H1 (cell line): Measurements from ENCODE around the gene ADAD2. TPM values are rescaled to one million over a fixed set of nuclear protein-coding genes. Genes with fewer than 3 reads are reported as not detected.

Source experiments
- ATF2 ChIP-seq: IDR thresholded peaks from 2 replicates; pipeline ENCODE4 v1.6.1; 2012; ENCODE audit warnings: low read length, inconsistent platforms
- CHD7 ChIP-seq: fragments of 300-600 bp; sonication (generic); IDR thresholded peaks from 2 replicates; pipeline ENCODE4 v1.7.1; 2012; ENCODE audit warnings: low read length, moderate library complexity, mild to moderate bottlenecking, inconsistent platforms; ENCODE audit not compliant: insufficient replicate concordance
- JUN ChIP-seq: IDR thresholded peaks from 2 replicates; pipeline ENCODE4 v1.6.1; 2011; ENCODE audit warnings: low read depth, mild to moderate bottlenecking, improper control_type of control experiment, low read length
- MAX ChIP-seq: IDR thresholded peaks from 2 replicates; pipeline ENCODE4 v1.6.1; 2012; ENCODE audit warnings: inconsistent platforms
- NRF1 ChIP-seq: IDR thresholded peaks from 2 replicates; pipeline ENCODE4 v1.6.1; 2011; ENCODE audit warnings: mild to moderate bottlenecking, low read depth, low read length, improper control_type of control experiment
- PHF8 ChIP-seq: fragments of 200-600 bp; sonication (generic); conservative IDR thresholded peaks from 2 replicates; pipeline ENCODE4 v1.7.1; 2012; ENCODE audit warnings: low read depth, mild to moderate bottlenecking, inconsistent platforms, low read length, moderate library complexity
- RAD21 ChIP-seq, 2 experiments: IDR thresholded peaks in 1 of 2; conservative IDR thresholded peaks in 1 of 2; 2 replicates each; pipeline ENCODE4 v1.6.1; 2011; ENCODE audit warnings: low read depth in 2 of 2, low read length in 2 of 2, improper control_type of control experiment in 1 of 2, inconsistent platforms in 1 of 2, mild to moderate bottlenecking in 1 of 2, moderate library complexity in 1 of 2
- SP2 ChIP-seq: IDR thresholded peaks from 2 replicates; pipeline ENCODE4 v1.6.1; 2012; ENCODE audit warnings: mild to moderate bottlenecking, low read length, inconsistent platforms
- polyA plus RNA-seq, 7 experiments: library from polyadenylated mRNA; depleted of rRNA in 3 of 7; stranded (reverse) in 5 of 7; unstranded in 2 of 7; fragments of >200 nt in 5 of 7; fragments of 200-250 nt in 2 of 7; gene quantifications; 1 replicate in 5 of 7; 2 replicates in 1 of 7; 4 replicates in 1 of 7; pipeline versions ENCODE4 v1.2.1 to v1.2.3, GENCODE V29; 2011 to 2013; ENCODE audit warnings: missing spikeins in 2 of 7, mixed read lengths in 2 of 7
- total RNA-seq: library from RNA; stranded (reverse); fragmentation: NEBNext Ultra II Directional; extraction: Animal tissue kit (Norgen Biotek cat#: 25700); gene quantifications from 2 replicates; pipeline ENCODE4 v1.2.1, GENCODE V29; 2021

ADAD2 gene
- total and polyA plus RNA-seq, 2 of the 8 experiments (the other 6 are each of a cell fraction or from before 2014, with no cell fraction given), result 1.2 to 1.3 TPM

GRCh38 chr16:84180519-84181140 lies 10.3 kb upstream of the ADAD2 start (continued):
- TF ChIP-seq CHD7, result no peak
- no peak for TF ChIP-seq MAX
- no peak for TF ChIP-seq SP2
- no peak for TF ChIP-seq JUN
- no peak for TF ChIP-seq NRF1
- TF ChIP-seq ATF2, result no peak
- no peak for TF ChIP-seq PHF8
- no peak for TF ChIP-seq RAD21 (IDR thresholded peaks at IDR 0.05 in 1 of 2, conservative IDR thresholded peaks at IDR 0.05 in 1 of 2; ENCODE audit: low read depth in 2 of 2, low read length in 2 of 2)
